22Rv1 (cell line): ENCODE measurements around the gene CAPN11.

Experiments
- ZFX ChIP-seq: fragments of 450-650 bp; IDR thresholded peaks from 2 replicates; pipeline ENCODE4 v1.6.1; 2017; ENCODE audit warnings: antibody characterized with exemption, borderline replicate concordance
- TF ChIP-seq, protein P1 (sequence below): fragments of 450-650 bp; IDR thresholded peaks from 2 replicates; pipeline ENCODE4 v1.5.1; 2017; ENCODE audit warnings: mild to moderate bottlenecking

DNA sequence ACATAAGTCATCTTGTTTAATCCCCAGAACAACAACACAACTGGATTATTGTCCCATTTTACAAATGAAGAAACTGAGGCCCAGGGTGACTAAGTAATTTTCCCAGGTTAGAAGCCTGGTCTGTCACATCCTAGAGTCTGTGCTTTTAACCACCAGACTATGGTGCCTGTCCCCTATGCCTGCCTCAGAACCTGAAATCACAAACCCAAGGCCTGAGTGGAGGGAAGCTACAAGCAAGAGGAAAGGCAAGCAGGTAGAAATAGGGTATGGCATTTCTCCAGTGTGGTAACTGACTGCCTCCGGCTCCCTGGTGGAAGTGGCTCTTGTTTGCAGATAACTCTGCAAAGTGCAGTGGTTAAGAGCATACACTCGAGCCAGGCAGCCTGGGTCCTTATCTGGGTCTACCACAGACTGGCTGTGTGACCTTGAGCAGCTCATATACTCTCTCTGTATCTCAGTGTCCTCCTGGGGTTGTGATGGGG lies 28.7 kb upstream of the CAPN11 start:
- TF ChIP-seq, protein P1, sequence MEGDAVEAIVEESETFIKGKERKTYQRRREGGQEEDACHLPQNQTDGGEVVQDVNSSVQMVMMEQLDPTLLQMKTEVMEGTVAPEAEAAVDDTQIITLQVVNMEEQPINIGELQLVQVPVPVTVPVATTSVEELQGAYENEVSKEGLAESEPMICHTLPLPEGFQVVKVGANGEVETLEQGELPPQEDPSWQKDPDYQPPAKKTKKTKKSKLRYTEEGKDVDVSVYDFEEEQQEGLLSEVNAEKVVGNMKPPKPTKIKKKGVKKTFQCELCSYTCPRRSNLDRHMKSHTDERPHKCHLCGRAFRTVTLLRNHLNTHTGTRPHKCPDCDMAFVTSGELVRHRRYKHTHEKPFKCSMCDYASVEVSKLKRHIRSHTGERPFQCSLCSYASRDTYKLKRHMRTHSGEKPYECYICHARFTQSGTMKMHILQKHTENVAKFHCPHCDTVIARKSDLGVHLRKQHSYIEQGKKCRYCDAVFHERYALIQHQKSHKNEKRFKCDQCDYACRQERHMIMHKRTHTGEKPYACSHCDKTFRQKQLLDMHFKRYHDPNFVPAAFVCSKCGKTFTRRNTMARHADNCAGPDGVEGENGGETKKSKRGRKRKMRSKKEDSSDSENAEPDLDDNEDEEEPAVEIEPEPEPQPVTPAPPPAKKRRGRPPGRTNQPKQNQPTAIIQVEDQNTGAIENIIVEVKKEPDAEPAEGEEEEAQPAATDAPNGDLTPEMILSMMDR = no peak
- TF ChIP-seq ZFX = no peak
